NCI-H82 treated with DMSO at 0.1 percent for 48 hours (cell line): ENCODE measurements around the gene TOX2.

Experiments used
- DNase-seq: peaks from one replicate; lab custom pipeline; 2025; ENCODE audit not compliant: unreplicated experiment; lab: John Stamatoyannopoulos, UW

TOX2 gene

DNA sequence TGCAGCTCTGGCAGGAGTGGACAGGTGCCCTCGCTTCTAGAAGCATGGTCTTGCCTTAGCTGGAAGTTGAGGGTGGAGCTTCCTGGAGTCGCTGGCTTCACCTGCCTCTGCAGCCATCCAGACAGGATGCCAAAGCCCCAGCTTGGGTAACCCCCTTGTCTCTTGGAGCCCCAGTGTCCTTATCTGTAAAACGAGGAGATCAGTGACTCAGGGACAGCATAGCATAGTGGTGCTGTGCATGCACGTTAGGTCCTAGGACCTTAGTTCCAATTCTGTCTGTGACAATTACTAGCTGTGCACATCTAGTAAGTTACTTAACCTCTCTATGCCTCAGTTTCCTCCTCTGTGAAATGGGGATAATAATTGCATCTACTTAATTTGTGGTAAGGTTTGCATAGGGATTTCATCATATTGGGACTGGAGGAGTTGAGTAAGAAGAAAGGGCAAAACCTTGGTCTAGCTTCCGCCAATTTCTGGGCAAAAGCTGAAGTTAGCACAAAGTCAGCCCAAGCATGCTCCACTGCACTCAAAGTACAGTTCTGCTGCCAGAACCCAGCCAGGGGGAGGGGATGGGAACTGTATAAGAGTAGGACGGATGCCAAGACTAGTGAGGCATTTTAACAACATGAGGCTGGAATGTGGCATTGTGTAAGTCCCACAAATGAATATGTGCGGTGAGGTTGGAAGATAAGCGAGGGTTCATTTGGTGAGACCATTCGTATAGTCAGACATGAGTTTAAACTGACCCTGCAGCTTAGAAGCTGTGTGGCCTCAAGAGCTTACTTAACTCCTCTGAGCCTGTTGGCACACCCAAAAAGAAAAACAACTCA is 24.5 kb downstream of the TOX2 start:
- DNase-seq, result no peak

DNA sequence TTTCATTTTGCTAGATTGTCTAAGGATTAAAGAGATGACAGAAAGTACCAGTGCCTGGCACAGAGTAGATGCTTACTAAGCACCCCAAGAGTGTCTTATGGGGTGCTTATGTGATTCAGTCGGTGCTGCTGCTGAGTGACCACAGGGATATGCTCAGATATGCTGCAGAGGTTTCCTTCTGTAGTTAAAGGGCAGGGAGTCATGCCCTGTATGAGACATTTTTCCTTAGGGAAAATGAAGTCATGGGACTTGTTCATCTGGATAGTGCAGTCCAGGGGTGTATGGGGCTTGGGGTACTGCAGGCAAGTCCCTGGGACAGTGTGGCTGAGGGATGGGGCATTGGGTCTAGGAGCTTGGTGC is 25.1 kb downstream of the TOX2 start:
- DNase-seq, result no peak

DNA sequence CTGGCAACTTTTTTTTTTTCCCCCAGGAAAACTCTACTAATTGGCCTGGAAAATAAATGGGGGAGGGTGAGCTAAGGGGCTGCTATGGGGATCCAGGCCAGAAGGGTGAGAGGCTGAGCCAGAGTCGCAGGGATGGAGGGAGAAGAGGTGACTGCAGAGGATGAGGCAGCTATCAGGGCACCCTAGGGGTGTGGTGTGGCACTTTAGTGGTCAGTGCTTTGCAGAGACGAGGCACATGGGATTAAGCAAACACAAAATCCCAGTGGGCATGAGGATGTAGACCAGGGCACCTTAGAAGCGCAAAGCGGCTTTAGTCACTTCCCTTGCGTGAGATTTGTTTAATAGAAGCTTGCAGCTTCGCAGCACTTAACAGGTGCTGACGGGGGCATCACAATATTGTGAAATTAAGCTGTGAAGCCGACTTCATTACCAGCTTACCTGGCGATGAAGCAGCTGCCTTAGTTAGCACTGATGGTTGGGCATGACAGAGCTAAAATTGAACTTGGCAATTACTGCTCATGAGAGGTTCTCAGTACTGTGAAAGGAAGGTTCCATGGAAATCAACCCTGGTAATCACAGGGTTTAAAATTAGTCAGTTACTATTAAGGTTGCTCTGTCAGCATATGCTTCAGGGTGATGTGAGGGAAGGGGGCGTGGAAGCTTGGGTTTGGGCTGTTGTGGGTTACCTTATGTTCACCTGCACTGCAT is 26.0 kb downstream of the TOX2 start:
- no peak for DNase-seq

DNA sequence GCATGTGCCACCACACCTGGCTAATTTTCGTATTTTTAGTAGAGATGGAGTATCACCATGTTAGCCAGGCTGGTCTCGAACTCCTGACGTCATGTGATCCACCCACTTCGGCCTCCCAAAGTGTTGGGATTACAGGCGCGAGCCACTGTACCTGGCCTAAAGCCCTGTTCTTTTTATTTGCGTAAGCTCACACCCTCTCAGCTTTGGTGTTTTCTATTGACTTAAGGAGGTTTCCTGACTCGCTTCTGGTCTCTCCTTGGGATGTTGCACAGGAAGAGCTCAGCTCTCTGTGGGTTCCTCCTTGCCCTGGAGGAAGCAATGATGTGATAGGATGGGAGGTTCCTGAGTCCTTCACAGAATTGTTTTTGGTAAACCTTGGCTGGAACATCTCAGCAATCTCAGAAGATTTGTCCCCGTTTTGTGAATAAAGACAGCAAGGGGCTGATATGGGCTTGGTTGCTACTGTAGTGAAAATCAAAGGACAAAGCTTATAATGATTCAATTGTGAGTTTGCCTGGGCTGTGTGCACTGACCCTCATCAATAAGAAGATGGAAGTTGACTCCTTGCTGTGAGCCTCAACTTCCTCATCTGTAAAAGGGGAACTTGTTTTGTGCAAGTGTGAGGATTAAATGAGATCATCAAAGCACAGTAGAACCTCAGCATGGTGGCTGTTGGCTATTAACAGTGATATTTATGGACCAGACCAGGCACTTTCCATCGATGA is 27.0 kb downstream of the TOX2 start:
- DNase-seq, result no peak

DNA sequence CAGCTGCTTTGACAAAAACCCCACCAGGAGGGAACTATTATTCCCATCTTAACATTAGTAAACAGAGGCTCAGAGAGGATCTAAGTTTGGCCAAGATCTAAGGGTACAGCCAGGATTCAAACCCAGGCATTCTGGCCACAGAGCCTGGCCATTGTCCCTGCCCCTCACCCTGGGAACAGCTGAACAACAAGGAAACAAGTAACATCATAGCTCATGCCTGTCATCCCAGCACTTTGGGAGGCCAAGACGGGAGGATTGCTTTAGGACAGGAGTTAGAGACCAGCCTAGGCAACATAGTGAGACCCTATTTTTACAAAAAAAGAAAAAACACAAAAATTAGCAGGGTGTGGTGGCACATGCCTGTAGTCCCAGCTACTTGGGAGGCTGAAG is 27.5 kb downstream of the TOX2 start:
- DNase-seq, result no peak

DNA sequence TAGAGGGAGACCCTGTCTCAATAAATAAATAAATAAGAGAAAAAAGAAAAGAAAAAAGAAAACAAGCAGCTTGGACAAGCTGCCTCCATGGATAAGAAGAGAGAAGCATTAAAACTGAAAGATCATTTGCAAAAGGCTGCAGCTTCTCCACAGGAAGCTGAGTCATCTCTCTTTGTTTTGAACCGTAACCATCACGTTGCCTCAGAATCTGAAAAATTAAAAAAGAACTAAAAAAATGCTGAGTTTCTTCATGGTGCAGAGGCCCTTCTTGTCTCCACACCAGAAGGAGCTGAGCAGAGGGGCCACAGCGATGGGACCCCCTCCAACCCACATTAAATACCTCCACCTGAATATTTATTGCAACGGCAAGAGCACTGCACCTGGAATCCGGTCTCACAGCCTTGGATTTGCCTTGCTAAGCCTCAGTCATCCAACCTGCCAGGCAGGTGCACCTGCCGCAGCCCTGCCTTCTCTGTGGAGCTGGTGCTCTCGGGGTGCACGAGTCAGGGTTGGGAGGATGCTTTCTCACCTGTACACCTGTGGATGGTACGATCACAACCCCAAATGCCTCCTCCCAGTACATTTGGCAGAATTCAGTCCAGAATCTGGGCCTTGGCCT is 28.1 kb downstream of the TOX2 start:
- no peak for DNase-seq

DNA sequence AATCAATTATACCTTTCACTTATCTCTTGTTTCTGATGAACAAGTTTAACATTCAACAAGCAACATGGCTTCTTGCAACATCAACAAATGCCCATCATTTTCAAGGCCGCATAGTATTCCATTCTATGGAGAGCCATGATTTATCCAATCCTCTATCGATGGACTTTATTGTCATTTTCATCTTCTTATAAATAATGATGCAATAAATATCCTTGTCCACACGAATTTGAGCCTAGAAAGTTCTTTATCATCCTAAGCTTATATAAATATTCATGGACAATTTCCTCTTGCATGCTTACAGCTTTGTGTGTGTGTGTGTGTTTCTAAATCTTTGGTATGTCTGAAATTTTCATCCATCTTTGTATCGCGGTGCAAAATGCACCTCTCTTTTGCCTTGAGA is 29.1 kb downstream of the TOX2 start:
- DNase-seq, result no peak

DNA sequence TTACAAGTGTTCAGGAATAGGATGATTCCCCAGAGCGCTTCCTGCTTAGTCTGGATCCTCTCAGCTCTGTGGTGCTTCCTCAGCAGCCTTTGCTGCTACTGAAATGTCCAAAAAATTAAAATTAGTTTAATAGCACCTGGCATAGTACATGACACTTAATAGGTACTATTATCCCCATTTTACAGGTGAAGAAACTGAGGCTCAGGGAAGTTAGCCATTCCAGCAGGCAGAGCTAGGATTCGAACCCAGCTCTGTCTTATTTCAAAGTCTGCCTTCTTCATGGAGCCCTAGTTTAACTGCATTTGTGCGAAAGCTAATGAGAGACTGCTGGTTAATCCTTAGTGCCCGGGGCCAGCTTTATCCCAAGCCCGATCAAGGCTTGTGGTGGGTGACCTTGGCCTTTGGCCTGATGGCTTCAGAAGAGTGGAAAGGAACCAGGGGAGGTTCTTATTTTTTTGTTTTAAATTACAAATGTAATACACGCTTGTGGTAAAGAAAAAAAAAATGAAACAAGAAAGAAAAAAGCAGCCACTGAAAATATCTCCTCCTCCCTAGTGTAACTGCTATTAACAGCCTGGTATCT is 30.1 kb downstream of the TOX2 start:
- no peak for DNase-seq

GRCh38 chr20:43945391-43946205 is 30.9 kb downstream of the TOX2 start:
- DNase-seq, result no peak

DNA sequence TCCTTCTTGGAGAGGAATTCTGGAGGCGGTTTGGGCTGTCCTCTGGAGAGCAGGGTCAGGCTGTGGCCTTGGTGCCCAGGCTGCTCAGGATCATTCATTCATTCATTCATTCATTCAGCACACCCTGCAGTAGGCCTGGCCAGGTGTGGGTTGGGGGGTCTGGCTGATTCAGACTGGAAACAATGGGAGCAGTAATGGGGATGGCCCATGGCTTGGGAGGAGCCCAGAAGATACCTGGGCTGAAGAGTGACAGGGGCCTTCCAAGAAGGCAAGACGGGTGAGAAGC is 31.5 kb downstream of the TOX2 start:
- DNase-seq, result no peak

DNA sequence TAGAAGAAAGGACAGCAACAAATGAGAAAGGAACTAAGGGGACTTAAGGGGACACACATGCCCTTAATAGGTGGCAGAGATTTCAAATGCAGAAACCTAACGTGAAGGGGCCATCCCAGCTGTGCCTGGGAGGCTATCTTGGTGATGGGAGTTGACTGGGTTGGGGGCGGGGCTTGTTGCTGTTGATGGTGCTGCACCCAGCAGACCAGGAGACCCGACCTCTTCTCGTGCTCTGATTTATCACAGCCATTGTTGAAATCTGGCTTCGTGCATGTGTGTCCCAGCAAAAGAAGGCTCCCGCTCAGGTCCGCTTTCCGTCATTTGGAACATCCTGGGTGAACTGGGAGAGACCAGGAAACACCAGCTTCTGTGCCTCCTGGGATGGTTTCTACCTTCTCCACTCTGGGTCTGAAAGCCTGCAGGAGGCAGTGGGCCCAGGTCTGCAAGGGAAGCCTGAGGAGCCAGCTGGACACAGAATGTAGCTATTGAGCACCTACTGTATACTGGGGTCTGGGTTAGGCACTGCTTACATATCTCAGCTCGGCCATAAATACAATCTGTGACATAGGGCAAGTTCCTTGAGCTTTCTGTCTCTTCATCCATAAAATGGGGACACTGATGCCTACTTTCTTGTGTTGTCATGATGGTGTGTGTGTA is 32.1 kb downstream of the TOX2 start:
- no peak for DNase-seq

DNA sequence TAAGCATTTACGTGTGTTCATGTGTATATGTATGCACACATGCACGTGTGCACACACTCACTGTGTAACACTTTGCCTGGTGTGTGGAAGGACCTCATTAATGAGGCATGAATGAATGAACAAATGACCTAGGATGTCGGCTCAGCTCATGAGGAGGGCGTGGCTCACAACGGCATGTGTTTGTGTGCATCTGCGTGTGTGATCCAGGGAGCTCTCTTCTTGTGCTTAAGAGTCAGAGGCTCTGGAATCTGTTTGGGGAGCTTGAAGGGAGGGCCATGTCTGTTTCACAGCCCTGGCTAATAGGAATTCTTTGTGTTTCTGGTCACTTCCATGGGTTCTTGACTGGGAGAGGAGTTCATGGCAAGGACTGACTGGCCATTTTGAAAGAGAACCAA is 32.7 kb downstream of the TOX2 start:
- no peak for DNase-seq

GRCh38 chr20:43948455-43948854 is 33.8 kb downstream of the TOX2 start:
- DNase-seq, result no peak

DNA sequence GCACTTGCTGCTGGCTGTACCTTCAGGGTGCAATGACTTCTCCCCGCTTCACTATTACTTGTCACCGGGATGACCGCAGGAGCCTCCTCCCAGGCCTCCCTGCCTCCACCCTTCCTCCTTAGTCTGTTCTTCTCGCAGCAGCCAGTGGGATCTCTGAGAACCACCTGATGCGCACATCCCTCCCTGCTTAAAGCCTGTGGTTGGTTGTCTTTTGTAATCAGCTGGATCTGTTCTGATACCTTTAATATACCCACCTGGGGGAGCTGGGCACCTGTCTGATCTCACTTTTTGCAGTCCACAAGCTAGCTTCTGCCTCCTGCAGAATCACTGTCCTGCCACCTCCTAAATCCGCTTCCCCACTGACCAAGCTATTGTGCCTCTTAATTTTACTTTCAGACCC is 34.6 kb downstream of the TOX2 start:
- DNase-seq, result no peak

GRCh38 chr20:43949741-43950618 is 35.3 kb downstream of the TOX2 start:
- no peak for DNase-seq

- DNase-seq, result no peak
These were observed 39.4 kb downstream of the TOX2 start for GRCh38 chr20:43953919-43954592.

DNA sequence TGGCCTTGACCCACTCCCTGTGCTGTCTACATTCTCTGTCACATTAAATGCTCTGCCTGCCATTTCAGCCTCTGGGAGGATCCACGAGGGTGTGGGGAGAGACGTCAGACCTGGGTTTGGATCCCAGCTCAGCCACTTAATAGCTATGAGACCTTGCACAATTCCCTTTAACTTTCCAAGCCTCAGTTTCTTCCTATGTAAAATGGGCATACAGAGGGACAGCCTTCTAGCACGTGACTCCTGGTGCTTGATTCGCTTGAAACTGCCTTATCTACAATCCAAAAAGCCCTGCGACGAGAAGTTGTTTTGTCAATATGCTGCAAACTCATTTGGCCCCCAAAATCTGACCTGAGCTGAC is 40.0 kb downstream of the TOX2 start:
- DNase-seq, result no peak

- no peak for DNase-seq
These were observed 40.6 kb downstream of the TOX2 start for GRCh38 chr20:43955062-43955749.
